ENCODE data around the gene SNX14.

DNA sequence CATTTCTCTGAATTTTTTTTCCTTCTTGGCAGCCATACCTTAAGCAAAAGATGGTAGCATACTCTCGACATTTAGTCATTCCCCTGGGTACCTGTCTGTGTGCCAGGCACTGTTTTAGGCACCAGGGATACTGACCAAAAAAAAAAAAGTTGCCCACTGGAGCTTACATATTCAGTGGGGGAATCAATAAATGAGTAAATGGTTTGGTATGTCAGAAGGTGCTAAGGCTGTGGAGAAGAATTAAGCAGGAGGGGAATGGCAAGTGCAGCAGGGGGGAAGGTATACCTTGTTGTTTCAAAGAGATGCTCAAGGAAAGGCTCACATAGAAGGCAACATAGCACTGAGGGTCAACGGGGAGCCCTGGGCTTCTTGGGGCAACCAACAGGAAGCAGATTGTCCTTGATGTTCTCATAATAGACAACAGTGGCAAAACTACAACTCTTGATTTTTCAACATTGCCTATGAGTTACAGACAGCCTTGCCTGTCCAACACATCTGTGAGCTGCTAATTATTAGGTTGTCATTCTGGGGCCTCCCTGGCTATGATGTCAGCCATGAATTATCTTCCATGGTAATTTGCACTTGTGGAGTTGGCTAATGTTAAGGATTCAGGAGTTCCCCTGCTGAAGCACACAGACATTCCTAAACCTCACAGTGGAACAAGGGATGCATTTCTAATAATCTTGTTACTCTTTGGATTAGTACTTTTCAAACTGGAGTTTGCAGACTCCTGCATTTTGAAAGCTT is 124.2 kb downstream of the SNX14 start:
- TF ChIP-seq, protein P1, sequence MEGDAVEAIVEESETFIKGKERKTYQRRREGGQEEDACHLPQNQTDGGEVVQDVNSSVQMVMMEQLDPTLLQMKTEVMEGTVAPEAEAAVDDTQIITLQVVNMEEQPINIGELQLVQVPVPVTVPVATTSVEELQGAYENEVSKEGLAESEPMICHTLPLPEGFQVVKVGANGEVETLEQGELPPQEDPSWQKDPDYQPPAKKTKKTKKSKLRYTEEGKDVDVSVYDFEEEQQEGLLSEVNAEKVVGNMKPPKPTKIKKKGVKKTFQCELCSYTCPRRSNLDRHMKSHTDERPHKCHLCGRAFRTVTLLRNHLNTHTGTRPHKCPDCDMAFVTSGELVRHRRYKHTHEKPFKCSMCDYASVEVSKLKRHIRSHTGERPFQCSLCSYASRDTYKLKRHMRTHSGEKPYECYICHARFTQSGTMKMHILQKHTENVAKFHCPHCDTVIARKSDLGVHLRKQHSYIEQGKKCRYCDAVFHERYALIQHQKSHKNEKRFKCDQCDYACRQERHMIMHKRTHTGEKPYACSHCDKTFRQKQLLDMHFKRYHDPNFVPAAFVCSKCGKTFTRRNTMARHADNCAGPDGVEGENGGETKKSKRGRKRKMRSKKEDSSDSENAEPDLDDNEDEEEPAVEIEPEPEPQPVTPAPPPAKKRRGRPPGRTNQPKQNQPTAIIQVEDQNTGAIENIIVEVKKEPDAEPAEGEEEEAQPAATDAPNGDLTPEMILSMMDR (IDR thresholded peaks at IDR 0.05), result no peak
- no peak for TF ChIP-seq ZFX (IDR thresholded peaks at IDR 0.05; ENCODE audit: borderline replicate concordance)
